DOHH2 (cell line): ENCODE measurements around the gene PLBD1.

Source experiments
- H3F3A ChIP-seq: fragments of 200-600 bp; sonication (generic), shearing (Covaris generic); 2 replicates; pipeline ENCODE4 v1.6.0; 2016; ENCODE audit warnings: antibody characterized with exemption, mild to moderate bottlenecking; ENCODE audit not compliant: control insufficient read depth, insufficient read depth
- H3K27ac ChIP-seq: fragments of 200-600 bp; sonication (generic); 2 replicates; pipeline ENCODE4 v1.5.1; 2014; ENCODE audit warnings: low read depth, mild to moderate bottlenecking, low read length, moderate library complexity
- H3K27me3 ChIP-seq: fragments of 200-600 bp; sonication (generic); 2 replicates; pipeline ENCODE4 v1.6.1; 2014; ENCODE audit warnings: mild to moderate bottlenecking, low read length, mixed read lengths; ENCODE audit not compliant: control insufficient read depth
- H3K36me3 ChIP-seq: fragments of 200-600 bp; sonication (generic); 2 replicates; pipeline ENCODE4 v1.6.1; 2014; ENCODE audit warnings: mild to moderate bottlenecking, low read length, moderate library complexity, mixed read lengths; ENCODE audit not compliant: control insufficient read depth
- H3K4me1 ChIP-seq: fragments of 200-600 bp; sonication (generic); 2 replicates; pipeline ENCODE4 v1.6.1; 2014; ENCODE audit warnings: mild to moderate bottlenecking, low read length, mixed read lengths; ENCODE audit not compliant: control insufficient read depth
- H3K4me2 ChIP-seq: fragments of 200-600 bp; sonication (generic); 2 replicates; pipeline ENCODE4 v1.6.0; 2014; ENCODE audit warnings: mild to moderate bottlenecking, low read length, moderate library complexity
- H3K4me3 ChIP-seq: fragments of 200-600 bp; sonication (generic); 2 replicates; pipeline ENCODE4 v1.5.1; 2014; ENCODE audit warnings: mild to moderate bottlenecking, low read length, mixed read lengths
- H3K79me2 ChIP-seq: fragments of 200-600 bp; sonication (generic); 2 replicates; pipeline ENCODE4 v1.6.1; 2014; ENCODE audit warnings: mild to moderate bottlenecking, low read length, mixed read lengths; ENCODE audit not compliant: control insufficient read depth
- H3K9me2 ChIP-seq: fragments of 200-600 bp; sonication (generic); replicated peaks from 2 replicates; pipeline ENCODE4 v1.6.1; 2014; ENCODE audit warnings: mild to moderate bottlenecking, low read length, mixed read lengths; ENCODE audit not compliant: control insufficient read depth
- H3K9me3 ChIP-seq: fragments of 200-600 bp; sonication (generic); 2 replicates; pipeline ENCODE4 v1.6.1; 2014; ENCODE audit warnings: antibody characterized with exemption, low read length, mixed read lengths; ENCODE audit not compliant: control insufficient read depth, insufficient read depth
- H4K20me1 ChIP-seq: fragments of 200-600 bp; sonication (generic); 2 replicates; pipeline ENCODE4 v1.6.0; 2014; ENCODE audit warnings: low read depth, mild to moderate bottlenecking, antibody characterized with exemption, low read length, moderate library complexity; ENCODE audit not compliant: control insufficient read depth, insufficient read depth
- CTCF ChIP-seq: fragments of 200-600 bp; sonication (generic); IDR thresholded peaks from one replicate; pipeline ENCODE4 v1.5.1; 2014; ENCODE audit warnings: antibody characterized with exemption, mild to moderate bottlenecking, low read depth, low read length; ENCODE audit not compliant: poor library complexity, severe bottlenecking
- EZH2phosphoT487 ChIP-seq: fragments of 200-600 bp; sonication (generic); IDR thresholded peaks from 2 replicates; pipeline ENCODE4 v1.6.1; 2017; ENCODE audit warnings: borderline replicate concordance, mild to moderate bottlenecking, antibody characterized with exemption, low read length, moderate library complexity, mixed read lengths

The PLBD1 gene

GRCh38 chr12:14454098-14454907, 113.4 kb downstream of the PLBD1 start:
- peaks cover 76% of the 10 kb centered on the region for H3K36me3 ChIP-seq
- TF ChIP-seq EZH2phosphoT487 (no peak), CTCF (peak; percentile 86)
- peaks cover 7% of the 10 kb centered on the region; the same call in 1 of the 2 replicates for H3K4me1 ChIP-seq
- H3K27me3 ChIP-seq: no peaks in the 10 kb centered on the region
- peaks cover 4% of the 10 kb centered on the region; the same call in 1 of the 2 replicates for H3K79me2 ChIP-seq
- no peak overlapping the region for H3K4me3 ChIP-seq
- H3K27ac ChIP-seq: no peak overlapping the region
- no peaks in the 10 kb centered on the region for H4K20me1 ChIP-seq
- no peaks in the 10 kb centered on the region for H3F3A ChIP-seq
- no peak overlapping the region for H3K4me2 ChIP-seq
- no peaks in the 10 kb centered on the region for H3K9me2 ChIP-seq
- no peaks in the 10 kb centered on the region for H3K9me3 ChIP-seq
